SJSA1 (cell line): ENCODE results near the gene ACOX1. TPM values are rescaled to one million over a fixed set of nuclear protein-coding genes. Genes with fewer than 3 reads are reported as not detected.

ENCODE experiments used
- DNase-seq, 2 experiments: peaks; one replicate each; pipeline ENCODE4 v3.0.0-alpha.2; 2015 to 2020; ENCODE audit warnings: low spot score in 2 of 2, low read depth in 1 of 2
- H3K27ac ChIP-seq: fragments of 250-450 bp; sonication (Bioruptor Pico); 2 replicates; pipeline ENCODE4 v1.5.1; 2020; ENCODE audit warnings: mild to moderate bottlenecking, moderate library complexity
- H3K27me3 ChIP-seq: fragments of 250-450 bp; sonication (Bioruptor Pico); replicated peaks from 2 replicates; pipeline ENCODE4 v1.5.1; 2020; ENCODE audit warnings: mild to moderate bottlenecking, moderate library complexity
- H3K36me3 ChIP-seq: fragments of 250-450 bp; sonication (Bioruptor Pico); 2 replicates; pipeline ENCODE4 v1.5.1; 2020; ENCODE audit warnings: mild to moderate bottlenecking
- H3K4me1 ChIP-seq: fragments of 250-450 bp; sonication (Bioruptor Pico); replicated peaks from 2 replicates; pipeline ENCODE4 v1.6.1; 2021; ENCODE audit warnings: mild to moderate bottlenecking
- H3K4me3 ChIP-seq: fragments of 250-450 bp; sonication (Bioruptor Pico); 2 replicates; pipeline ENCODE4 v1.5.1; 2020; ENCODE audit warnings: mild to moderate bottlenecking
- H3K9me3 ChIP-seq: fragments of 250-450 bp; sonication (Bioruptor Pico); replicated peaks from 2 replicates; pipeline ENCODE4 v1.5.1; 2020; ENCODE audit warnings: mild to moderate bottlenecking
- total RNA-seq: library from RNA; depleted of rRNA; stranded (reverse); fragments of >200 nt; shearing (Covaris generic); gene quantifications from 2 replicates; pipeline ENCODE4 v1.2.3, GENCODE V29; 2014

Gene ACOX1
- total RNA-seq, 1 experiment from 2014 or later, result 33.4 TPM

- no peaks in the 10 kb centered on the region for H3K9me3 ChIP-seq
- H3K4me1 ChIP-seq, result peaks cover 13% of the 10 kb centered on the region
- DNase-seq, result no peak
- H3K36me3 ChIP-seq, result no peaks in the 10 kb centered on the region
- no peak overlapping the region for H3K27ac ChIP-seq
- H3K27me3 ChIP-seq, result peaks cover 2% of the 10 kb centered on the region; the same call in 1 of the 2 replicates
- no peak overlapping the region for H3K4me3 ChIP-seq
Measured at GRCh38 chr17:76014925-76015261, 35.9 kb upstream of the ACOX1 start.

- DNase-seq, result peak; percentile 65 to 86
- H3K9me3 ChIP-seq, result no peaks in the 10 kb centered on the region
- no peak overlapping the region for H3K4me3 ChIP-seq
- H3K36me3 ChIP-seq, result no peaks in the 10 kb centered on the region
- H3K27ac ChIP-seq, result no peak overlapping the region
- H3K4me1 ChIP-seq, result peaks cover 13% of the 10 kb centered on the region
- peaks cover 2% of the 10 kb centered on the region; the same call in 1 of the 2 replicates for H3K27me3 ChIP-seq
Measured at GRCh38 chr17:76014100-76014924, 35.3 kb upstream of the ACOX1 start.

DNA sequence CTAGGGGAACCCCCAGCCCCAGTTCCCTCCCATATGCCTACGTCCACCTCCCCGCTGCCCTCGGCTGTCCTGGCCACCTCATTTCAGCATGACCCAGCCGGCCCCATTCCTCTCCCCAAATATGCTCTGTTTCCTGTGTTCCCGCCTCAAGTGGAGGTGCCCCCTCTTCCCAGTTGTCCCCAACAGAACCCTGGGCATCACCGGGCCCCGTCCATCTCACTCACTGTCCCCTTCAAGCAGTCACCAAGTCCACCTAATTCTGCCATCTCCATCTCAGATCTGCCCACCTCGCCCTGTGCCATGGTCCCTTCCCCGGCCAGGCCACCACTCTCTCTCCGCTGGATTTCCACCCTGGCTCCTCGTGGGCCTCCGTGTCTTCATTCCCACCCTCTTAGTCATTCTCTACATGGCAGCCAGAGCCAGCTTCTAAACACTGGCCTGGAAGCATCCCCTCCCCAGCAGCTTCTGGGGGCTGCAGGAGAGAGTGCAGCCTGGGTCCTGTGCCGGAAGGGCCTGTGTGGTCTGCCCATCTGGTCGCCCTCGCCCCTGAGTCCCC is 34.5 kb upstream of the ACOX1 start:
- Histone ChIP-seq H3K36me3 (no peaks in the 10 kb centered on the region), H3K9me3 (no peaks in the 10 kb centered on the region), H3K27ac (no peak overlapping the region), H3K27me3 (peaks cover 2% of the 10 kb centered on the region; the same call in 1 of the 2 replicates), H3K4me3 (no peak overlapping the region), H3K4me1 (peaks cover 13% of the 10 kb centered on the region)
- no peak for DNase-seq

GRCh38 chr17:76011951-76012350 is 33.0 kb upstream of the ACOX1 start:
- Histone ChIP-seq H3K36me3 (no peaks in the 10 kb centered on the region; the same call in 1 of the 2 replicates), H3K4me1 (peaks cover 13% of the 10 kb centered on the region), H3K4me3 (no peak overlapping the region), H3K9me3 (no peaks in the 10 kb centered on the region), H3K27ac (no peak overlapping the region), H3K27me3 (peaks cover 2% of the 10 kb centered on the region; the same call in 1 of the 2 replicates)
- no peak for DNase-seq

DNA sequence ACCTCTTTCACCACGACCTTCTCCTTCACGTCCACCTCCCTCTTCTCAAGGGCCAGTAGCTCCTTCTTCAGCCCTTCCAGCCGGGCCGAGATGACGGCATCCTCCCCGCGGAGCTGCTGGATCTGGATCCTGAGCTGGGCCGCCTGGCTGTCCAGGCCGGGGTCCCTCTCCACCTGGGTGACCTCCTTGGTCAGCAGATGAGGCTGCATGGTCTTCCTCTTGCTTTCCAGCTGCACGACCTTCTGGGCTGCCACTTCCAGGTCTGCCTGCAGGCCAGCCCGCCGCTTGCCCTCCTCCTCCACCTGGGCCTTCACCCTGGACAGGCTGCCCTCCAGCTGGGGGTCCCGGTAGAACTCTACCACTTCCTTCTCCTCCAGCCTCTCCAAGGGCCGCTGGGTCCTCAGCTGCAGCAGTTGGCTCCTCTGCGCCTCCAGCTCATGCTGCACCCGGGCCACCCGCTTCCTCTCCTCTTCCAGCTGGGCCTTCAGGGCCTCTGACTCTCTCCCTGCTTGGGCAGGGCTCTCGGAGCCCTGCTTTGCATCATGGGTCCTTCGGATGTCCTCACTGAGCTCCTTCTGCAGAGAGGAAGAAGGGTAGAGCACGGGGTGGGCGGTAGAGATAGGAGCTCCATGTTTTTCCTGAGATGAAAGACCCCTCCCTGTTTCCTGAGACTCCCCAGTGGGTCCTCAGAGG is 31.1 kb upstream of the ACOX1 start:
- Histone ChIP-seq H3K4me3 (no peak overlapping the region), H3K9me3 (no peaks in the 10 kb centered on the region), H3K36me3 (peaks cover 4% of the 10 kb centered on the region)

GRCh38 chr17:76009447-76009846 is 30.5 kb upstream of the ACOX1 start:
- peaks cover 25% of the 10 kb centered on the region for H3K4me1 ChIP-seq
- H3K9me3 ChIP-seq, result no peaks in the 10 kb centered on the region
- no peak overlapping the region for H3K27ac ChIP-seq
- H3K4me3 ChIP-seq, result no peak overlapping the region
- no peak for DNase-seq
- no peaks in the 10 kb centered on the region for H3K27me3 ChIP-seq
- peaks cover 9% of the 10 kb centered on the region for H3K36me3 ChIP-seq

More for the DNA sequence above, 31.1 kb upstream of the ACOX1 start:
- H3K27me3 ChIP-seq, result peaks cover 2% of the 10 kb centered on the region; the same call in 1 of the 2 replicates
- H3K4me1 ChIP-seq, result peaks cover 20% of the 10 kb centered on the region
- no peak for DNase-seq
- H3K27ac ChIP-seq, result no peak overlapping the region

DNA sequence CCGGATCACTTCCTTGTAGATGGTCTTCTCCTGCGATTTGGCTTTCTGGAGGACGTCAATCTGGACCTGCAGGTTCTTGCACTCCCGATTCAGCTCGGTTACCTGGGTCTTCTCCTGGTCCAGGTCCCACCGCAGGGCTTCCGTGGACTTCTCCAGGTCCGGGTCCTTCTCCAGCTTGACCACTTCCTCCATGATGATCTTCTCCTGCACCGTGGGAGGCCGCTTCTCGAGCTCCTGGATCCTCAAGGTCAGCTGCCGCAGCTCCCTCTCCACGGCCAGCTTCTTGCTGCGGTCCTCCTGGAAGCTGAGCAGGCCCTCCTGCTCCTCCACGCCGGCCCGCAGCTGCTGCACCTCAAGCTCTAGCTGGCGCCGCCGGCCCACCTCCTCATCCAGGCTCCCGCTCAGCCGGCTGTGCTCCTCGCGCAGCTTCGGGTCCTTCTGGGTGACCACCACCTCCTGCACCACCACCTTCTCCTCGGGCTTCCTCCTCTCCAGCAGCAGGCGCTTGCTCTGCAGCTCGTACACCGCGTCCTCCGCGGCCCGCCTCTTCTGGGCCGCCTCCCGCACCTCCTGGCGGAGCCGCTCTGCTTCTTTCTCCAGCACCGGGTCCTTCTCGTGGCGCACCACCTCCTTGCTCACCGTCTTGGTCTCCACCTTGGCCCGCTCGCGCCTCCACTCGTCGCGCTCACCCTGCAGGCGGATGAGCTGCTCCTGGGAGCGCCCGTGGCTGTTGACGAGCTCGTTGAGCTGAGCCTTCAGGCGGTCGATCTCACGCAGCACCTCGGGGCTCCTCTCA is 29.9 kb upstream of the ACOX1 start:
- H3K27me3 ChIP-seq, result no peaks in the 10 kb centered on the region
- no peaks in the 10 kb centered on the region for H3K9me3 ChIP-seq
- no peak overlapping the region for H3K4me3 ChIP-seq
- peaks cover 19% of the 10 kb centered on the region for H3K4me1 ChIP-seq
- no peak for DNase-seq
- peaks cover 9% of the 10 kb centered on the region for H3K36me3 ChIP-seq
- H3K27ac ChIP-seq, result no peak overlapping the region

- H3K27ac ChIP-seq, result no peak overlapping the region
- no peaks in the 10 kb centered on the region for H3K9me3 ChIP-seq
- no peaks in the 10 kb centered on the region for H3K27me3 ChIP-seq
- DNase-seq, result no peak
- peaks cover 9% of the 10 kb centered on the region for H3K36me3 ChIP-seq
- H3K4me1 ChIP-seq, result peaks cover 14% of the 10 kb centered on the region
- no peak overlapping the region for H3K4me3 ChIP-seq
Measured at GRCh38 chr17:76008208-76008607, 29.2 kb upstream of the ACOX1 start.

- Histone ChIP-seq H3K27ac (no peak overlapping the region), H3K36me3 (peaks cover 9% of the 10 kb centered on the region), H3K27me3 (no peaks in the 10 kb centered on the region), H3K4me1 (peaks cover 14% of the 10 kb centered on the region), H3K4me3 (no peak overlapping the region), H3K9me3 (no peaks in the 10 kb centered on the region)
- DNase-seq, result no peak
Measured at GRCh38 chr17:76007850-76008165, 28.8 kb upstream of the ACOX1 start.

DNA sequence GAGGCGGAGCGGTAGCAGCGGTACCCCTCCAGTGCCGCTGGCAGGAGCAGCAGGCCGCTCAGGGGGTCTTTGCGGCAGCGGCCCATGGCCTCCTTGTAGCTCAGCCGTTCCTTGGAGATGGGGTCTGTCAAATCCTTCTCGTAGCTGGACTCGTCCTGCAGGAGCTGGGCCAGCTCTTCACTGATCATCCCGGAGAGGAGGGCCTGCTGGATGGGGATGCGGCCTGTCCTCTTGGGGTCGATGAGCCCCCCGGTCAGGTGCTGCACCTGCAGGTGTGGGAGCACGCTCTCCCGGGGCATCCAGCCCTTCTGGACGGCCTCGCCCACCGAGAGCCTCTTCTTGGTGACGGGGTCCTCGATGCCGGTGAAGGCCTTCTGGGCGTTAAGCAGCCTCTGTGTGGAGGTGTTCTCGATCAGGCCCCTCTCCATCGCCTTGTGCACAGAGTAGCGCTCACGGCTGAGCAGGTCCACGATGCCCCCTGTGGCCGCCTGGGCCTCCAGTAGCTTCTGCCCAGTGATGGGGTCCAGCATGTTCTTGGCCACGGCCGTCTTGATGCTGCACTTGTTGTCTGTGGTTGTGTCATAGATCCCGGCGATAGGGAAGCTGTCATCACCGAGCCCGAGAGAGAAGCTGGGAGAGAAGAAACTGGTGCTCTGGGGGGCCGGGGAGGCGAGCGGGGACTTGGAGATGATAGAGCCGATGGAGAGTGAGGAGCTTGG is 28.3 kb upstream of the ACOX1 start:
- H3K27me3 ChIP-seq, result no peaks in the 10 kb centered on the region
- DNase-seq, result no peak

GRCh38 chr17:76005263-76006149 is 26.5 kb upstream of the ACOX1 start:
- no peaks in the 10 kb centered on the region for H3K27me3 ChIP-seq
- no peak overlapping the region for H3K4me3 ChIP-seq
- H3K36me3 ChIP-seq, result peaks cover 12% of the 10 kb centered on the region
- peaks cover 14% of the 10 kb centered on the region for H3K4me1 ChIP-seq
- no peak overlapping the region for H3K27ac ChIP-seq
- peak; percentile 80 to 86 for DNase-seq
- H3K9me3 ChIP-seq, result no peaks in the 10 kb centered on the region

More for the DNA sequence above, 28.3 kb upstream of the ACOX1 start:
- Histone ChIP-seq H3K4me1 (peaks cover 14% of the 10 kb centered on the region), H3K27ac (no peak overlapping the region), H3K9me3 (no peaks in the 10 kb centered on the region), H3K36me3 (peaks cover 9% of the 10 kb centered on the region), H3K4me3 (no peak overlapping the region)

GRCh38 chr17:76004750-76005262 is 25.8 kb upstream of the ACOX1 start:
- H3K27me3 ChIP-seq, result no peaks in the 10 kb centered on the region
- H3K9me3 ChIP-seq, result no peaks in the 10 kb centered on the region
- no peak for DNase-seq
- H3K4me3 ChIP-seq, result no peak overlapping the region
- H3K4me1 ChIP-seq, result peaks cover 14% of the 10 kb centered on the region
- no peak overlapping the region for H3K27ac ChIP-seq
- H3K36me3 ChIP-seq, result peaks cover 18% of the 10 kb centered on the region
